Measurements from ENCODE around the gene INTS4.
"Not testable (repeated sequence)": the region's sequence is repeated elsewhere in the genome, so short reads cannot be mapped to it uniquely, and the experiment has no call there.

Gene INTS4

GRCh38 chr11:77851503-77851902 is 143.0 kb downstream of the INTS4 start:
- POLR2A ChIA-PET (ENCODE audit: low non-redundant PET): no interaction called here
- CTCF ChIA-PET: interaction anchor here (0.6 kb wide), 1 partner anchor 31 kb away, joined by 3 read pairs; no protein-coding TSS in a partner anchor
- H3K27ac ChIP-seq: no peak overlapping the region
- no peak for DNase-seq (ENCODE audit: low spot score)
- TF ChIP-seq, protein P1, sequence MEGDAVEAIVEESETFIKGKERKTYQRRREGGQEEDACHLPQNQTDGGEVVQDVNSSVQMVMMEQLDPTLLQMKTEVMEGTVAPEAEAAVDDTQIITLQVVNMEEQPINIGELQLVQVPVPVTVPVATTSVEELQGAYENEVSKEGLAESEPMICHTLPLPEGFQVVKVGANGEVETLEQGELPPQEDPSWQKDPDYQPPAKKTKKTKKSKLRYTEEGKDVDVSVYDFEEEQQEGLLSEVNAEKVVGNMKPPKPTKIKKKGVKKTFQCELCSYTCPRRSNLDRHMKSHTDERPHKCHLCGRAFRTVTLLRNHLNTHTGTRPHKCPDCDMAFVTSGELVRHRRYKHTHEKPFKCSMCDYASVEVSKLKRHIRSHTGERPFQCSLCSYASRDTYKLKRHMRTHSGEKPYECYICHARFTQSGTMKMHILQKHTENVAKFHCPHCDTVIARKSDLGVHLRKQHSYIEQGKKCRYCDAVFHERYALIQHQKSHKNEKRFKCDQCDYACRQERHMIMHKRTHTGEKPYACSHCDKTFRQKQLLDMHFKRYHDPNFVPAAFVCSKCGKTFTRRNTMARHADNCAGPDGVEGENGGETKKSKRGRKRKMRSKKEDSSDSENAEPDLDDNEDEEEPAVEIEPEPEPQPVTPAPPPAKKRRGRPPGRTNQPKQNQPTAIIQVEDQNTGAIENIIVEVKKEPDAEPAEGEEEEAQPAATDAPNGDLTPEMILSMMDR (conservative IDR thresholded peaks at IDR 0.05; ENCODE audit: low read depth): no peak

GRCh38 chr11:77843700-77844099 is 150.8 kb downstream of the INTS4 start:
- H3K27ac ChIP-seq; CTCF ChIA-PET; POLR2A ChIA-PET (ENCODE audit: low non-redundant PET); DNase-seq (ENCODE audit: low spot score): not testable (repeated sequence)

- no peak overlapping the region for H3K27ac ChIP-seq
- POLR2A ChIA-PET (ENCODE audit: low non-redundant PET): no interaction called here
- no peak for DNase-seq (ENCODE audit: low spot score)
- TF ChIP-seq, protein P1 (conservative IDR thresholded peaks at IDR 0.05; ENCODE audit: low read depth): no peak
- CTCF ChIA-PET: no interaction called here
These were observed 151.9 kb downstream of the INTS4 start for GRCh38 chr11:77842441-77843121.

DNA sequence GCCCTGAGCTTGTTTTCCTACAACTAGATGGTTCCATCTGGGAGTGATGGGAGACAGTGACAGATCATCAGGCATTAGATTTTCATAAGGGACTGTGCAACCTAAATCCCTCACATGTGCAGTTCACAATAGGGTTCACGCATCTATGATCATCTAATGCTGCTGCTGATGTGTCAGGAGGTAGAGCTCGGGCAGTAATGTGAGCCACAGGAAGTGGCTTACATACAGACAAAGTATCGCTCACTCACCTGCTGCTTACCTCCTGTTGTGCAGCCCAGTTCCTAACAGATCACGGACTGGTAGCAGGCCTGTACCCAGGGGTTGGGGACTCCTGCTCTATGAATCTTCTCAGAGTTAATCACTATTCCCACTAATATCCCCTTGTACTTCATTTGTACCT is 161.2 kb downstream of the INTS4 start:
- ChIA-PET CTCF (interaction anchor here (0.7 kb wide), 1 partner anchor 9 kb away, joined by 5 read pairs; no protein-coding TSS in a partner anchor), POLR2A (ENCODE audit: low non-redundant PET) (no interaction called here)
- H3K27ac ChIP-seq: no peak overlapping the region
- no peak for DNase-seq (ENCODE audit: low spot score)
- TF ChIP-seq, protein P1 (conservative IDR thresholded peaks at IDR 0.05; ENCODE audit: low read depth): no peak

GRCh38 chr11:77828926-77829325 is 165.5 kb downstream of the INTS4 start:
- H3K27ac ChIP-seq: no peak overlapping the region
- TF ChIP-seq, protein P1 (conservative IDR thresholded peaks at IDR 0.05; ENCODE audit: low read depth): no peak
- no peak for DNase-seq (ENCODE audit: low spot score)
- ChIA-PET CTCF (no interaction called here), POLR2A (ENCODE audit: low non-redundant PET) (no interaction called here)
